B cell (primary cell): ENCODE measurements around the gene IWS1. TPM values are rescaled to one million over a fixed set of nuclear protein-coding genes. Genes with fewer than 3 reads are reported as not detected.

Source experiments
- ATAC-seq: fragments of 200-7000 bp; cut with Tn5 transposase; one replicate; pipeline ENCODE4 v1.10.0; 2021; ENCODE audit warnings: low read depth, mild to moderate bottlenecking, moderate number of reproducible peaks, moderate library complexity
- CTCF ChIA-PET: fragments of 350-600 bp; sonication (Branson Sonifier 250); formaldehyde crosslinking; loops from one replicate; lab custom pipeline; 2021; ENCODE audit warnings: antibody characterized with exemption, inconsistent platforms; lab: Charles Lee
- POLR2A ChIA-PET: fragments of 350-600 bp; sonication (Branson Sonifier 250); formaldehyde crosslinking; loops from one replicate; lab custom pipeline; 2021; ENCODE audit warnings: antibody characterized with exemption; lab: Charles Lee
- DNase-seq: peaks from one replicate; pipeline ENCODE4 v3.0.0; 2013
- H2AFZ ChIP-seq: 2 replicates; pipeline ENCODE4 v1.6.1; 2012; ENCODE audit warnings: mild to moderate bottlenecking, low read depth, low read length; ENCODE audit not compliant: insufficient read depth, poor library complexity, severe bottlenecking
- H3K27ac ChIP-seq, 2 donors: 1 replicate in 1 of 2; 2 replicates in 1 of 2; pipeline ENCODE4 v1.5.1; 2012 to 2013; ENCODE audit warnings: low read length in 2 of 2, mild to moderate bottlenecking in 2 of 2, moderate library complexity in 1 of 2
- H3K27me3 ChIP-seq, 4 experiments: fragments of 200-600 bp in 1 of 4; sonication (generic) in 1 of 4; replicated peaks in 1 of 4; 1 replicate in 2 of 4; 2 replicates in 2 of 4; pipeline versions ENCODE4 v1.6.1 to v1.7.0; 2013 to 2016; ENCODE audit warnings: low read length in 3 of 4, mild to moderate bottlenecking in 2 of 4, mixed read lengths in 1 of 4, moderate library complexity in 1 of 4; ENCODE audit not compliant: insufficient read depth in 4 of 4, control insufficient read depth in 3 of 4; ENCODE audit errors: control extremely low read depth in 1 of 4
- H3K36me3 ChIP-seq, 2 experiments: replicated peaks in 1 of 2; 1 replicate in 1 of 2; 2 replicates in 1 of 2; pipeline versions ENCODE4 v1.6.1 to v1.7.1; 2013; ENCODE audit warnings: low read length in 1 of 2; ENCODE audit not compliant: insufficient read depth in 2 of 2, control insufficient read depth in 1 of 2; ENCODE audit errors: control extremely low read depth in 1 of 2, extremely low read depth in 1 of 2
- H3K4me1 ChIP-seq, 2 donors: fragments of 200-600 bp in 1 of 2; sonication (generic) in 1 of 2; 1 replicate in 1 of 2; 2 replicates in 1 of 2; pipeline versions ENCODE4 v1.5.1 to v1.6.1; 2013 to 2017; ENCODE audit warnings: low read length in 2 of 2; ENCODE audit not compliant: control insufficient read depth in 2 of 2, insufficient read depth in 2 of 2
- H3K4me2 ChIP-seq: replicated peaks from 2 replicates; pipeline ENCODE3; 2012; ENCODE audit warnings: mild to moderate bottlenecking, low read depth, low read length; ENCODE audit not compliant: poor library complexity, severe bottlenecking
- H3K4me3 ChIP-seq, 5 experiments: fragments of 200-600 bp in 1 of 5; sonication (generic) in 1 of 5; 1 replicate in 3 of 5; 2 replicates in 2 of 5; pipeline versions ENCODE4 v1.5.1 to v1.7.0; 2011 to 2016; ENCODE audit warnings: low read length in 4 of 5, mild to moderate bottlenecking in 4 of 5, low read depth in 2 of 5, control low read depth in 1 of 5, moderate library complexity in 1 of 5; ENCODE audit not compliant: insufficient read depth in 1 of 5; ENCODE audit errors: control extremely low read depth in 1 of 5, extremely low read depth in 1 of 5
- H3K79me2 ChIP-seq: fragments of 200-600 bp; sonication (generic); one replicate; pipeline ENCODE4 v1.6.0; 2016; ENCODE audit warnings: low read length; ENCODE audit not compliant: control insufficient read depth, insufficient read depth
- H3K9ac ChIP-seq: fragments of 200-600 bp; sonication (generic); 2 replicates; pipeline ENCODE4 v1.6.1; 2017; ENCODE audit warnings: mild to moderate bottlenecking, low read length, moderate library complexity
- H3K9me3 ChIP-seq, 3 donors: one replicate each; pipeline versions ENCODE4 v1.6.1 to v1.7.1; 2013; ENCODE audit warnings: low read length in 2 of 3; ENCODE audit not compliant: control insufficient read depth in 2 of 3, insufficient read depth in 1 of 3; ENCODE audit errors: control extremely low read depth in 1 of 3
- H4K20me1 ChIP-seq: 2 replicates; pipeline ENCODE4 v1.6.0; 2012; ENCODE audit warnings: mild to moderate bottlenecking, low read length; ENCODE audit not compliant: insufficient read depth, control insufficient read depth, poor library complexity, severe bottlenecking
- H3K27ac Mint-ChIP-seq: one replicate; pipeline ENCODE4 v1.8.0; 2021; ENCODE audit warnings: mixed read lengths
- H3K27me3 Mint-ChIP-seq: one replicate; pipeline ENCODE4 v1.8.0; 2021; ENCODE audit warnings: mixed read lengths
- H3K4me1 Mint-ChIP-seq: one replicate; pipeline ENCODE4 v1.8.0; 2021; ENCODE audit warnings: mixed read lengths
- H3K4me3 Mint-ChIP-seq: one replicate; pipeline ENCODE4 v1.8.0; 2021; ENCODE audit warnings: mixed read lengths
- H3K9me3 Mint-ChIP-seq: one replicate; pipeline ENCODE4 v1.8.0; 2022; ENCODE audit warnings: mixed read lengths; ENCODE audit not compliant: insufficient read depth
- CTCF ChIP-seq: fragments of 200-600 bp; IDR thresholded peaks from one replicate; pipeline ENCODE4 v1.8.0; 2022; ENCODE audit warnings: antibody characterized with exemption, mild to moderate bottlenecking
- EZH2 ChIP-seq: IDR thresholded peaks from 2 replicates; pipeline ENCODE4 v1.6.1; 2012; ENCODE audit warnings: borderline replicate concordance, low read depth, mild to moderate bottlenecking, moderate library complexity, low read length; ENCODE audit not compliant: insufficient read depth, poor library complexity, severe bottlenecking
- WGBS: methylation state at CpG from one replicate; pipeline ENCODE4 v1.1.5; 2013; ENCODE audit warnings: missing lambda C conversion rate; ENCODE audit not compliant: insufficient coverage; 5-methylcytosine and 5-hydroxymethylcytosine counted together
- intact Hi-C: fragments of 100-400 bp; cut with micrococcal nuclease; formaldehyde crosslinking; loops from one replicate; pipeline ENCODE4 v1.10.0; 2022
- polyA plus RNA-seq: library from polyadenylated mRNA; depleted of rRNA; stranded (reverse); fragments of >200 nt; gene quantifications from 2 replicates; pipeline ENCODE4 v1.2.3, GENCODE V29; 2012
- total RNA-seq, 2 donors: library from RNA; stranded (reverse); fragments of 120-200 nt in 1 of 2; gene quantifications; 1 replicate in 1 of 2; 2 replicates in 1 of 2; pipeline versions ENCODE4 v1.2.3 to v1.2.4, GENCODE V29; 2013 to 2022

Gene IWS1
- total and polyA plus RNA-seq, 2 donors (not counting 1 experiment from before 2014, with no cell fraction given) = 22.5 to 45.9 TPM

- peaks cover 2% of the 10 kb centered on the region for H3K9me3 Mint-ChIP-seq
- WGBS = 91% methylated on average over 10 of the region's 11 CpGs
- Histone ChIP-seq H3K27ac (no peak overlapping the region), H3K4me3 (no peak overlapping the region), H3K79me2 (no peaks in the 10 kb centered on the region), H3K4me1 (peaks cover 6 to 15% of the 10 kb centered on the region in 2 donors), H2AFZ (no peak overlapping the region), H3K36me3 (no peaks in the 10 kb centered on the region), H3K9me3 (no peaks in the 10 kb centered on the region), H3K4me2 (no peak overlapping the region), H4K20me1 (no peaks in the 10 kb centered on the region), H3K27me3 (no peaks in the 10 kb centered on the region), H3K9ac (no peak overlapping the region)
- ChIA-PET POLR2A (no interaction called here), CTCF (interaction anchor here (0.7 to 2.4 kb wide), 2 partner anchors 13 to 85 kb away, joined by 3 to 9 read pairs; no protein-coding TSS in a partner anchor)
- TF ChIP-seq EZH2 (no peak), CTCF (no peak)
- no peak for ATAC-seq
- H3K27me3 Mint-ChIP-seq = peaks cover 3% of the 10 kb centered on the region
- no peak overlapping the region for H3K4me3 Mint-ChIP-seq
- intact Hi-C loops = no loop called here
- H3K4me1 Mint-ChIP-seq = peaks cover 14% of the 10 kb centered on the region
- no peak for DNase-seq
- no peak overlapping the region for H3K27ac Mint-ChIP-seq
Observed at GRCh38 chr2:127564429-127565260, 38.4 kb upstream of the IWS1 start.
